ENCODE measurements around the gene CDK9.
"Not testable (repeated sequence)": the region's sequence is repeated elsewhere in the genome, so short reads cannot be mapped to it uniquely, and the experiment has no call there.

Gene CDK9

GRCh38 chr9:127785933-127786772 lies at the start of gene CDK9:
Gene CDK9 (plus strand): TSS chr9:127786034. CDS start chr9:127786149, 115 bp downstream.
- peak; percentile 62 for DNase-seq

- DNase-seq = no peak
Measured at GRCh38 chr9:127738666-127739065, 47.2 kb upstream of the CDK9 start.

- no peak for DNase-seq
Measured at GRCh38 chr9:127739614-127740330, 46.1 kb upstream of the CDK9 start.

GRCh38 chr9:127741831-127742434 lies 43.9 kb upstream of the CDK9 start:
- no peak for DNase-seq

GRCh38 chr9:127742435-127743088 lies 43.3 kb upstream of the CDK9 start:
- peak; percentile 21 for DNase-seq

- DNase-seq = no peak
Measured at GRCh38 chr9:127744398-127745110, 41.3 kb upstream of the CDK9 start.

- DNase-seq = no peak
Measured at GRCh38 chr9:127746959-127747569, 38.8 kb upstream of the CDK9 start.

- DNase-seq = no peak
Measured at GRCh38 chr9:127749090-127749787, 36.6 kb upstream of the CDK9 start.

GRCh38 chr9:127751269-127752054 lies 34.4 kb upstream of the CDK9 start:
- DNase-seq = no peak

GRCh38 chr9:127753148-127753547 lies 32.7 kb upstream of the CDK9 start:
- DNase-seq = no peak

- no peak for DNase-seq
Measured at GRCh38 chr9:127753622-127754021, 32.2 kb upstream of the CDK9 start.

- no peak for DNase-seq
Measured at GRCh38 chr9:127754099-127755060, 31.5 kb upstream of the CDK9 start.

- no peak for DNase-seq
Measured at GRCh38 chr9:127755061-127756060, 30.5 kb upstream of the CDK9 start.

- DNase-seq = no peak
Measured at GRCh38 chr9:127756233-127756632, 29.6 kb upstream of the CDK9 start.

- not testable (repeated sequence) for DNase-seq
Measured at GRCh38 chr9:127756776-127757175, 29.1 kb upstream of the CDK9 start.

- no peak for DNase-seq
Measured at GRCh38 chr9:127758843-127759242, 27.0 kb upstream of the CDK9 start.

GRCh38 chr9:127761061-127761460 lies 24.8 kb upstream of the CDK9 start:
- no peak for DNase-seq

GRCh38 chr9:127761491-127761956 lies 24.3 kb upstream of the CDK9 start:
- no peak for DNase-seq

Data from NCI-H1048 (cell line).